OCI-LY1 (cell line): ENCODE results near the gene LUZP1.

ENCODE experiments used
- H2AFZ ChIP-seq: fragments of 200-600 bp; sonication (generic), shearing (Covaris generic); 2 replicates; pipeline ENCODE4 v1.6.0; 2014; ENCODE audit warnings: antibody characterized with exemption, mild to moderate bottlenecking, low read length
- H3F3A ChIP-seq: fragments of 200-600 bp; sonication (generic), shearing (Covaris generic); 2 replicates; pipeline ENCODE4 v1.6.0; 2014; ENCODE audit warnings: mild to moderate bottlenecking, antibody characterized with exemption, low read length, moderate library complexity; ENCODE audit not compliant: insufficient read depth
- H3K27ac ChIP-seq: fragments of 200-600 bp; sonication (generic); 2 replicates; pipeline ENCODE4 v1.5.1; 2014; ENCODE audit warnings: low read length, mixed run types, mild to moderate bottlenecking, low read depth; ENCODE audit not compliant: poor library complexity, severe bottlenecking
- H3K27me3 ChIP-seq: fragments of 200-600 bp; sonication (generic); 2 replicates; pipeline ENCODE4 v1.6.0; 2014; ENCODE audit warnings: antibody characterized with exemption, mild to moderate bottlenecking, low read length, moderate library complexity; ENCODE audit not compliant: insufficient read depth
- H3K36me3 ChIP-seq: fragments of 200-600 bp; sonication (generic); 2 replicates; pipeline ENCODE4 v1.6.1; 2014; ENCODE audit warnings: mild to moderate bottlenecking, antibody characterized with exemption, low read length, moderate library complexity, mixed read lengths; ENCODE audit not compliant: insufficient read depth
- H3K4me1 ChIP-seq: fragments of 200-600 bp; sonication (generic); 2 replicates; pipeline ENCODE4 v1.5.1; 2014; ENCODE audit warnings: mild to moderate bottlenecking, low read length, moderate library complexity; ENCODE audit not compliant: insufficient read depth, severe bottlenecking
- H3K4me2 ChIP-seq: fragments of 200-600 bp; sonication (generic), shearing (Covaris generic); 2 replicates; pipeline ENCODE4 v1.6.1; 2014; ENCODE audit warnings: low read length
- H3K4me3 ChIP-seq: fragments of 200-600 bp; sonication (generic); 2 replicates; pipeline ENCODE4 v1.5.1; 2014; ENCODE audit warnings: low read length, low read depth, mild to moderate bottlenecking, mixed read lengths; ENCODE audit not compliant: poor library complexity, severe bottlenecking
- H3K79me2 ChIP-seq: fragments of 200-600 bp; shearing (Covaris generic); 2 replicates; pipeline ENCODE4 v1.6.1; 2016; ENCODE audit warnings: mixed run types, low read length, mixed read lengths; ENCODE audit not compliant: insufficient read depth
- H3K9ac ChIP-seq: fragments of 200-600 bp; sonication (generic), shearing (Covaris generic); 2 replicates; pipeline ENCODE4 v1.6.1; 2014; ENCODE audit warnings: mild to moderate bottlenecking, low read length, mixed read lengths
- H3K9me2 ChIP-seq: fragments of 200-600 bp; sonication (generic), shearing (Covaris generic); 2 replicates; pipeline ENCODE4 v1.6.1; 2014; ENCODE audit warnings: low read depth, mild to moderate bottlenecking, low read length, mixed read lengths
- H3K9me3 ChIP-seq: fragments of 200-600 bp; shearing (Covaris generic); 2 replicates; pipeline ENCODE4 v1.6.1; 2014; ENCODE audit warnings: low read length, mixed read lengths
- H4K20me1 ChIP-seq: fragments of 200-600 bp; sonication (generic), shearing (Covaris generic); 2 replicates; pipeline ENCODE4 v1.6.0; 2016; ENCODE audit warnings: mild to moderate bottlenecking, low read length; ENCODE audit not compliant: insufficient read depth
- CTCF ChIP-seq: fragments of 200-600 bp; sonication (generic), shearing (Covaris generic); IDR thresholded peaks from 2 replicates; pipeline ENCODE4 v1.5.1; 2017; ENCODE audit warnings: mild to moderate bottlenecking, antibody characterized with exemption, low read length, moderate library complexity, mixed read lengths
- EZH2 ChIP-seq: fragments of 200-600 bp; sonication (generic), shearing (Covaris generic); IDR thresholded peaks from 2 replicates; pipeline ENCODE4 v1.8.0; 2017; ENCODE audit warnings: borderline replicate concordance, mixed run types, mild to moderate bottlenecking, antibody characterized with exemption, low read length, moderate library complexity, mixed read lengths

LUZP1 gene

GRCh38 chr1:23200883-23201282 is 32.2 kb upstream of the LUZP1 start:
- Histone ChIP-seq H3K79me2 (no peaks in the 10 kb centered on the region), H4K20me1 (no peaks in the 10 kb centered on the region), H3K4me1 (no peaks in the 10 kb centered on the region), H3K4me3 (no peak overlapping the region), H3K36me3 (no peaks in the 10 kb centered on the region), H3K27me3 (0 out of 2 replicates have a peak, but pooled peaks cover 4% of the 10 kb centered on the region), H2AFZ (no peak overlapping the region), H3F3A (no peaks in the 10 kb centered on the region), H3K4me2 (no peak overlapping the region), H3K27ac (no peak overlapping the region), H3K9me3 (no peaks in the 10 kb centered on the region), H3K9me2 (no peaks in the 10 kb centered on the region), H3K9ac (no peak overlapping the region)
- TF ChIP-seq CTCF, result no peak
- TF ChIP-seq EZH2, result no peak

- Histone ChIP-seq H3K36me3 (no peaks in the 10 kb centered on the region), H3K27ac (no peak overlapping the region), H3K27me3 (peaks cover 6% of the 10 kb centered on the region; the same call in 1 of the 2 replicates), H3K9ac (no peak overlapping the region), H3K4me2 (no peak overlapping the region), H2AFZ (no peak overlapping the region), H3F3A (no peaks in the 10 kb centered on the region), H3K9me2 (no peaks in the 10 kb centered on the region), H3K79me2 (no peaks in the 10 kb centered on the region), H3K4me3 (no peak overlapping the region), H3K4me1 (no peaks in the 10 kb centered on the region), H3K9me3 (no peaks in the 10 kb centered on the region), H4K20me1 (no peaks in the 10 kb centered on the region)
- no peak for TF ChIP-seq EZH2
- TF ChIP-seq CTCF, result no peak
These were observed 29.7 kb upstream of the LUZP1 start for GRCh38 chr1:23198373-23198772.

- H3F3A ChIP-seq, result no peaks in the 10 kb centered on the region
- no peak overlapping the region for H3K4me3 ChIP-seq
- no peaks in the 10 kb centered on the region for H4K20me1 ChIP-seq
- H3K27ac ChIP-seq, result no peak overlapping the region
- H3K4me1 ChIP-seq, result no peaks in the 10 kb centered on the region
- no peaks in the 10 kb centered on the region for H3K79me2 ChIP-seq
- TF ChIP-seq EZH2, result no peak
- no peak for TF ChIP-seq CTCF
- H3K9me3 ChIP-seq, result no peaks in the 10 kb centered on the region
- H3K9ac ChIP-seq, result no peak overlapping the region
- H3K27me3 ChIP-seq, result peaks cover 3% of the 10 kb centered on the region; the same call in 1 of the 2 replicates
- no peak overlapping the region for H2AFZ ChIP-seq
- H3K4me2 ChIP-seq, result no peak overlapping the region
- H3K36me3 ChIP-seq, result no peaks in the 10 kb centered on the region
- H3K9me2 ChIP-seq, result no peaks in the 10 kb centered on the region
These were observed 28.1 kb upstream of the LUZP1 start for GRCh38 chr1:23196627-23197328.
